ENCODE results near the gene KIF26A.

The KIF26A gene

GRCh38 chr14:104138098-104138717 is at the start of gene KIF26A:
KIF26A (plus strand) TSS chr14:104138587; CDS start chr14:104138723, 136 bp downstream.
- no peak for DNase-seq

GRCh38 chr14:104090071-104090748 is 48.2 kb upstream of the KIF26A start:
- DNase-seq = no peak

- no peak for DNase-seq
Measured at GRCh38 chr14:104091061-104091926, 47.1 kb upstream of the KIF26A start.

GRCh38 chr14:104091927-104092771 is 46.2 kb upstream of the KIF26A start:
- DNase-seq = no peak

- DNase-seq = no peak
Measured at GRCh38 chr14:104092931-104093365, 45.4 kb upstream of the KIF26A start.

- no peak for DNase-seq
Measured at GRCh38 chr14:104093366-104094055, 44.9 kb upstream of the KIF26A start.

- DNase-seq = no peak
Measured at GRCh38 chr14:104094056-104094708, 44.2 kb upstream of the KIF26A start.

- peak; percentile 66 for DNase-seq
Measured at GRCh38 chr14:104094709-104095425, 43.5 kb upstream of the KIF26A start.

- DNase-seq = no peak
Measured at GRCh38 chr14:104095426-104096310, 42.7 kb upstream of the KIF26A start.

GRCh38 chr14:104096318-104096717 is 42.1 kb upstream of the KIF26A start:
- DNase-seq = no peak

GRCh38 chr14:104096751-104097700 is 41.4 kb upstream of the KIF26A start:
- DNase-seq = no peak

- DNase-seq = no peak
Measured at GRCh38 chr14:104098272-104099095, 39.9 kb upstream of the KIF26A start.

- no peak for DNase-seq
Measured at GRCh38 chr14:104099096-104100041, 39.0 kb upstream of the KIF26A start.

- no peak for DNase-seq
Measured at GRCh38 chr14:104100171-104101085, 38.0 kb upstream of the KIF26A start.

- no peak for DNase-seq
Measured at GRCh38 chr14:104101086-104101621, 37.2 kb upstream of the KIF26A start.
